Muscle layer of colon (tissue), 2 donors: ENCODE data around the gene RIGI.

ENCODE experiments used
- H3K27ac ChIP-seq: one replicate; pipeline ENCODE4 v1.7.0; 2013; ENCODE audit warnings: low read depth, mild to moderate bottlenecking, low read length, moderate library complexity
- H3K27me3 ChIP-seq, 2 donors: one replicate each; pipeline ENCODE4 v1.7.0; 2013; ENCODE audit warnings: low read length in 2 of 2, mild to moderate bottlenecking in 2 of 2; ENCODE audit not compliant: insufficient read depth in 2 of 2, control insufficient read depth in 1 of 2
- H3K36me3 ChIP-seq: one replicate; pipeline ENCODE4 v1.7.0; 2013; ENCODE audit warnings: mild to moderate bottlenecking, low read length; ENCODE audit not compliant: insufficient read depth
- H3K4me1 ChIP-seq: one replicate; pipeline ENCODE4 v1.7.0; 2013; ENCODE audit warnings: mild to moderate bottlenecking, low read length; ENCODE audit not compliant: insufficient read depth
- H3K4me3 ChIP-seq, 2 donors: one replicate each; pipeline ENCODE4 v1.7.0; 2013; ENCODE audit warnings: low read length in 2 of 2, low read depth in 1 of 2, mild to moderate bottlenecking in 1 of 2, moderate library complexity in 1 of 2
- H3K9ac ChIP-seq: one replicate; pipeline ENCODE4 v1.7.0; 2013; ENCODE audit warnings: low read length
- H3K9me3 ChIP-seq: one replicate; pipeline ENCODE4 v1.7.0; 2013; ENCODE audit warnings: mild to moderate bottlenecking, low read length
- donor health status: abdominal sarcoma.
- donor health status: Adenocarcinoma of cecum.

RIGI gene

GRCh38 chr9:32487981-32488380 lies 38.0 kb downstream of the RIGI start:
- H3K4me3 ChIP-seq: no peak overlapping the region
- no peak overlapping the region for H3K27ac ChIP-seq
- no peaks in the 10 kb centered on the region for H3K9me3 ChIP-seq
- H3K27me3 ChIP-seq: no peaks in the 10 kb centered on the region
- H3K4me1 ChIP-seq: no peaks in the 10 kb centered on the region
- no peak overlapping the region for H3K9ac ChIP-seq
- H3K36me3 ChIP-seq: peaks cover 46% of the 10 kb centered on the region

- no peaks in the 10 kb centered on the region for H3K4me1 ChIP-seq
- H3K27ac ChIP-seq: no peak overlapping the region
- peaks cover 50% of the 10 kb centered on the region for H3K36me3 ChIP-seq
Observed at GRCh38 chr9:32486839-32487562, 39.0 kb downstream of the RIGI start.

GRCh38 chr9:32483343-32483742 lies 42.7 kb downstream of the RIGI start:
- Histone ChIP-seq H3K36me3 (peaks cover 58% of the 10 kb centered on the region), H3K4me3 (no peak overlapping the region), H3K4me1 (no peaks in the 10 kb centered on the region), H3K9ac (no peak overlapping the region), H3K27me3 (no peaks in the 10 kb centered on the region), H3K9me3 (no peaks in the 10 kb centered on the region), H3K27ac (no peak overlapping the region)

More at GRCh38 chr9:32486839-32487562, 39.0 kb downstream of the RIGI start:
- no peak overlapping the region for H3K4me3 ChIP-seq
- no peak overlapping the region for H3K9ac ChIP-seq
- no peaks in the 10 kb centered on the region for H3K27me3 ChIP-seq
- no peaks in the 10 kb centered on the region for H3K9me3 ChIP-seq
